Measurements from ENCODE around the gene COX6B1.
"Not testable (repeated sequence)": the region's sequence is repeated elsewhere in the genome, so short reads cannot be mapped to it uniquely, and the experiment has no call there.

Gene COX6B1

GRCh38 chr19:35636651-35637050 is 11.5 kb upstream of the COX6B1 start:
- no peak for DNase-seq

GRCh38 chr19:35637165-35637564 is 11.0 kb upstream of the COX6B1 start:
- DNase-seq = no peak

- no peak for DNase-seq
Measured at GRCh38 chr19:35639321-35639639, 8.8 kb upstream of the COX6B1 start.

- DNase-seq = no peak
Measured at GRCh38 chr19:35639863-35640262, 8.3 kb upstream of the COX6B1 start.

- peak; percentile 80 for DNase-seq
Measured at GRCh38 chr19:35641515-35642151, 6.5 kb upstream of the COX6B1 start, which contains the start of gene ETV2. ETV2 (plus strand) TSS chr19:35641745; CDS start chr19:35642461, 716 bp downstream.

GRCh38 chr19:35642312-35642711 is 5.8 kb upstream of the COX6B1 start:
- DNase-seq = no peak

- DNase-seq = no peak
Measured at GRCh38 chr19:35642798-35643254, 5.3 kb upstream of the COX6B1 start.

- peak; percentile 92 for DNase-seq
Measured at GRCh38 chr19:35643255-35644205, 4.6 kb upstream of the COX6B1 start.

- DNase-seq = peak; percentile 98
Measured at GRCh38 chr19:35644206-35644986, 3.7 kb upstream of the COX6B1 start.

- DNase-seq = peak; percentile 90
Measured at GRCh38 chr19:35644987-35645679, 3.0 kb upstream of the COX6B1 start.

- no peak for DNase-seq
Measured at GRCh38 chr19:35645680-35646511, 2.2 kb upstream of the COX6B1 start.

GRCh38 chr19:35650581-35650980 is 2.5 kb downstream of the COX6B1 start:
- no peak for DNase-seq

GRCh38 chr19:35654828-35655227 is 6.7 kb downstream of the COX6B1 start:
- not testable (repeated sequence) for DNase-seq

- no peak for DNase-seq
Measured at GRCh38 chr19:35655600-35655999, 7.5 kb downstream of the COX6B1 start.

- no peak for DNase-seq
Measured at GRCh38 chr19:35656700-35657099, 8.6 kb downstream of the COX6B1 start.

GRCh38 chr19:35657904-35658700 is 10.0 kb downstream of the COX6B1 start:
- no peak for DNase-seq

- DNase-seq = no peak
Measured at GRCh38 chr19:35661995-35662340, 13.8 kb downstream of the COX6B1 start.

GRCh38 chr19:35663981-35664380 is 15.9 kb downstream of the COX6B1 start:
- DNase-seq = no peak

GRCh38 chr19:35665157-35665556 is 17.0 kb downstream of the COX6B1 start:
- no peak for DNase-seq

- DNase-seq = no peak
Measured at GRCh38 chr19:35665604-35666003, 17.5 kb downstream of the COX6B1 start.
